GM12878 (cell line): ENCODE data around the gene DLX6. TPM values are rescaled to one million over a fixed set of nuclear protein-coding genes. Genes with fewer than 3 reads are reported as not detected.

Experiments
- ATAC-seq: fragments of 200-7000 bp; cut with Tn5 transposase; 3 replicates; pipeline ENCODE4 v1.9.1; 2020; ENCODE audit warnings: mild to moderate bottlenecking, moderate library complexity
- BruUV-seq: library from RNA; stranded (reverse); fragments of 400-500 nt; replicated peaks from 2 replicates; lab custom pipeline; 2021; lab: Mats Ljungman, UMichigan
- CTCF ChIA-PET: fragments of 300-600 bp; sonication (Branson Sonifier 250); formaldehyde crosslinking; extraction: SDS; loops from one replicate; lab custom pipeline; 2021; ENCODE audit warnings: inconsistent platforms; lab: Yijun Ruan, JAX
- POLR2A ChIA-PET: fragments of 350-600 bp; formaldehyde crosslinking; extraction: SDS; loops from one replicate; lab custom pipeline; 2021; ENCODE audit warnings: inconsistent platforms; lab: Charles Lee
- RAD21 ChIA-PET: fragments of 300-600 bp; sonication (Branson Sonifier 250); formaldehyde crosslinking; loops from one replicate; lab custom pipeline; 2023; ENCODE audit warnings: antibody characterized with exemption; ENCODE audit not compliant: unreplicated experiment; lab: Charles Lee
- SMC1A ChIA-PET: fragments of 300-600 bp; sonication (Branson Sonifier 250); formaldehyde crosslinking; loops from one replicate; lab custom pipeline; 2023; ENCODE audit not compliant: unreplicated experiment, uncharacterized antibody; lab: Charles Lee
- DNase-seq: peaks from one replicate; pipeline ENCODE4 v3.0.0-alpha.2; 2011; ENCODE audit warnings: low read depth, low spot score
- FAIRE-seq: peaks from 3 replicates; lab custom pipeline; 2011; peaks lifted over from hg19 to GRCh38; lab: Jason Lieb, UNC
- H2AFZ ChIP-seq: 2 replicates; pipeline ENCODE4 v1.6.0; 2011; ENCODE audit warnings: low read depth, low read length, control low read depth; ENCODE audit not compliant: control insufficient read depth
- H3K27ac ChIP-seq: 2 replicates; pipeline ENCODE4 v1.5.1; 2011; ENCODE audit warnings: control low read depth; ENCODE audit not compliant: control insufficient read depth, insufficient read depth
- H3K27me3 ChIP-seq, 2 experiments: replicated peaks in 1 of 2; 2 replicates each; pipeline versions ENCODE4 v1.6.0 to v1.6.1; 2011; ENCODE audit warnings: low read length in 1 of 2; ENCODE audit not compliant: control insufficient read depth in 2 of 2, insufficient read depth in 2 of 2
- H3K36me3 ChIP-seq, 2 experiments: 2 replicates each; pipeline ENCODE4 v1.5.1; 2011; ENCODE audit warnings: low read length in 1 of 2; ENCODE audit not compliant: control insufficient read depth in 2 of 2, insufficient read depth in 2 of 2
- H3K4me1 ChIP-seq: 2 replicates; pipeline ENCODE4 v1.6.1; 2011; ENCODE audit warnings: mild to moderate bottlenecking, low read length, moderate library complexity, mixed read lengths; ENCODE audit not compliant: control insufficient read depth, insufficient read depth
- H3K4me2 ChIP-seq: 2 replicates; pipeline ENCODE4 v1.6.0; 2011; ENCODE audit warnings: control low read depth; ENCODE audit not compliant: control insufficient read depth, insufficient read depth
- H3K4me3 ChIP-seq: fragments of 200-600 bp; sonication (generic); 2 replicates; pipeline ENCODE4 v1.5.1; 2016
- H3K79me2 ChIP-seq: 2 replicates; pipeline ENCODE4 v1.6.0; 2011; ENCODE audit warnings: low read length; ENCODE audit not compliant: control insufficient read depth, insufficient read depth
- H3K9ac ChIP-seq: 2 replicates; pipeline ENCODE4 v1.8.0; 2011; ENCODE audit warnings: low read length, control low read depth, mixed read lengths; ENCODE audit not compliant: control insufficient read depth, insufficient read depth
- H3K9me3 ChIP-seq: replicated peaks from 3 replicates; pipeline ENCODE4 v1.5.1; 2011; ENCODE audit warnings: mild to moderate bottlenecking, low read length; ENCODE audit not compliant: control insufficient read depth, insufficient read depth
- H4K20me1 ChIP-seq: 2 replicates; pipeline ENCODE4 v1.6.0; 2011; ENCODE audit not compliant: control insufficient read depth, insufficient read depth
- BACH1 ChIP-seq: fragments of 450-650 bp; IDR thresholded peaks from 2 replicates; pipeline ENCODE4 v1.6.1; 2017; ENCODE audit warnings: mild to moderate bottlenecking, borderline replicate concordance
- BCL11A ChIP-seq: IDR thresholded peaks from 2 replicates; pipeline ENCODE4 v1.6.1; 2011; ENCODE audit warnings: low read depth, low read length
- ELK1 ChIP-seq: IDR thresholded peaks from 2 replicates; pipeline ENCODE4 v1.6.1; 2012; ENCODE audit warnings: low read depth, low read length, improper control_type of control experiment
- JUND ChIP-seq: IDR thresholded peaks from 2 replicates; pipeline ENCODE4 v1.6.1; 2012; ENCODE audit warnings: low read depth, mild to moderate bottlenecking, low read length, improper control_type of control experiment, moderate library complexity
- NFYB ChIP-seq: IDR thresholded peaks from 2 replicates; pipeline ENCODE4 v1.6.1; 2011; ENCODE audit warnings: low read depth, mild to moderate bottlenecking, low read length, improper control_type of control experiment, moderate library complexity; ENCODE audit not compliant: insufficient read depth
- PBX3 ChIP-seq: IDR thresholded peaks from 2 replicates; pipeline ENCODE4 v1.6.1; 2011; ENCODE audit warnings: mild to moderate bottlenecking, low read depth, low read length, moderate library complexity; ENCODE audit not compliant: insufficient replicate concordance
- PML ChIP-seq: IDR thresholded peaks from 2 replicates; pipeline ENCODE4 v1.6.1; 2012; ENCODE audit warnings: low read length, inconsistent platforms
- RFX5 ChIP-seq: IDR thresholded peaks from 2 replicates; pipeline ENCODE4 v1.6.1; 2011; ENCODE audit warnings: low read depth, low read length, improper control_type of control experiment
- TARDBP ChIP-seq: IDR thresholded peaks from 2 replicates; pipeline ENCODE4 v1.6.1; 2016; ENCODE audit warnings: borderline replicate concordance
- TBL1XR1 ChIP-seq: IDR thresholded peaks from 2 replicates; pipeline ENCODE4 v1.6.1; 2012; ENCODE audit warnings: low read depth, low read length, improper control_type of control experiment
- TCF3 ChIP-seq: IDR thresholded peaks from 2 replicates; pipeline ENCODE4 v1.6.1; 2012; ENCODE audit warnings: low read depth, mild to moderate bottlenecking, low read length, borderline replicate concordance; ENCODE audit not compliant: insufficient read depth
- WGBS: methylation state at CpG from one replicate; pipeline ENCODE4 v1.1.6; 2016; ENCODE audit warnings: low lambda C conversion rate; ENCODE audit not compliant: insufficient replicate concordance, insufficient coverage; ENCODE audit errors: missing lambda C conversion rate; 5-methylcytosine and 5-hydroxymethylcytosine counted together
- in situ Hi-C: fragments of 300-500 bp; cut with MboI; formaldehyde crosslinking; loops from 9 replicates; pipeline ENCODE4 v1.14.3; 2018; ENCODE audit warnings: mixed read lengths
- intact Hi-C: fragments of 100-400 bp; cut with micrococcal nuclease; formaldehyde crosslinking; loops from one replicate; pipeline ENCODE4 v1.14.2; 2022; ENCODE audit not compliant: unreplicated experiment
- polyA plus RNA-seq, 11 experiments: library from polyadenylated mRNA; depleted of rRNA in 4 of 11; unstranded in 6 of 11; stranded (reverse) in 5 of 11; fragments of >200 nt; fragmentation: Nextera tagmentation in 4 of 11; fragmentation: Illumina TruSeq in 1 of 11; extraction: Ambion mirVana in 4 of 11; extraction: Trizol in 1 of 11; gene quantifications; 1 replicate in 1 of 11; 2 replicates in 10 of 11; pipeline versions ENCODE4 v1.2.1 to v1.2.3, GENCODE V29; 2011 to 2016; ENCODE audit warnings: inconsistent platforms in 2 of 11, missing spikeins in 2 of 11, low read depth in 1 of 11
- total RNA-seq, 4 experiments: library from RNA; depleted of rRNA in 3 of 4; stranded (reverse); fragments of >200 nt in 3 of 4; fragmentation: Illumina TruSeq in 1 of 4; extraction: Trizol in 1 of 4; gene quantifications; 2 replicates each; pipeline versions ENCODE4 v1.2.1 to v1.2.3, GENCODE V29; 2013 to 2021

Gene DLX6
- total and polyA plus RNA-seq, 10 of the 15 experiments (the other 5 are each of a cell fraction or from before 2014, with no cell fraction given): not detected

- no peak overlapping the region for H3K4me2 ChIP-seq
- no peaks in the 10 kb centered on the region for H3K27me3 ChIP-seq
- ChIA-PET CTCF (no interaction called here), RAD21 (no interaction called here)
- 0% methylated on average over 2 of the region's 2 CpGs for WGBS
- no peaks in the 10 kb centered on the region for H3K36me3 ChIP-seq
- no peak for FAIRE-seq
- TF ChIP-seq TBL1XR1 (no peak), JUND (no peak), BCL11A (no peak), ELK1 (no peak), TARDBP (no peak), NFYB (no peak), PBX3 (no peak), TCF3 (no peak), RFX5 (no peak), BACH1 (no peak), PML (no peak)
- TF ChIP-seq, all 136 proteins: peak for 0
- ChIA-PET POLR2A (no interaction called here), SMC1A (no interaction called here)
- in situ Hi-C loops (no loop called here), intact Hi-C loops (no loop called here)
- H3K27ac ChIP-seq: no peak overlapping the region
- H2AFZ ChIP-seq: no peak overlapping the region
- no peak for DNase-seq
- no peak for ATAC-seq
- H3K79me2 ChIP-seq: no peaks in the 10 kb centered on the region
- no peaks in the 10 kb centered on the region for H4K20me1 ChIP-seq
- no peak overlapping the region for H3K4me3 ChIP-seq
- no peaks in the 10 kb centered on the region for H3K9me3 ChIP-seq
- H3K9ac ChIP-seq: no peak overlapping the region
- H3K4me1 ChIP-seq: no peaks in the 10 kb centered on the region
- BruUV-seq: no TSS peak
These were observed 36.4 kb upstream of the DLX6 start for GRCh38 chr7:96968981-96969380.
